ENCODE data around the gene BSN. TPM values are rescaled to one million over a fixed set of nuclear protein-coding genes. Genes with fewer than 3 reads are reported as not detected.

BSN gene
- total and polyA plus RNA-seq, 2 donors (not counting 1 experiment from before 2014, with no cell fraction given): under 0.01 to 0.01 TPM

DNA sequence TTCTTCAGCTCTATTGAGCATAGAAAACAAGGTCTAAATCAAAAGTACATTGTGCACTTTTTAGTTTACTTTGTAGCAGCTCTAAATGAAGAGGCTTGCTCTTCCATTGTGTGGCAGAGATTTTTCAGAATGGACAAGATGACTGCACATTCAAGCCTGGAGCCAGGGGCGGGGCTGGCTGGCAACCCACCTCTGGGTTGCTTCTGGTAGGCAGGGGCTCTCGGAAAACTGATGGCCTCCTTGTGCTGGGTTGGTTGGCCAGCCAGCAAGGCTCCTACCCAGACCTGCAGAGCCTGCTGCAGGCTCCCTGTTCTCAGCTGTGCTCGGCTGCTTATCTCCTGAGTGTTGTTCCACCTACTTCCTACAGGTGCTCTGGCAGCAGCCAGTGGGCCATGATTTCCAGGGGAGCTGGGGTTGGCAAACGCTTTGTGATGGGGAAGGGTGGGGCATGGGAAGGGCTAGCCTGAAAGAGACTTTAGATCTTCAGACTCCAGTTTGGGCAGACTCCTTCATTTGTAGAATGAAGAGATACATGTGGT lies 8.8 kb downstream of the BSN start:
- H4K20me1 ChIP-seq (ENCODE audit: control insufficient read depth, extremely low read depth, insufficient read depth, low read length): no peaks in the 10 kb centered on the region
- TF ChIP-seq, protein P1, sequence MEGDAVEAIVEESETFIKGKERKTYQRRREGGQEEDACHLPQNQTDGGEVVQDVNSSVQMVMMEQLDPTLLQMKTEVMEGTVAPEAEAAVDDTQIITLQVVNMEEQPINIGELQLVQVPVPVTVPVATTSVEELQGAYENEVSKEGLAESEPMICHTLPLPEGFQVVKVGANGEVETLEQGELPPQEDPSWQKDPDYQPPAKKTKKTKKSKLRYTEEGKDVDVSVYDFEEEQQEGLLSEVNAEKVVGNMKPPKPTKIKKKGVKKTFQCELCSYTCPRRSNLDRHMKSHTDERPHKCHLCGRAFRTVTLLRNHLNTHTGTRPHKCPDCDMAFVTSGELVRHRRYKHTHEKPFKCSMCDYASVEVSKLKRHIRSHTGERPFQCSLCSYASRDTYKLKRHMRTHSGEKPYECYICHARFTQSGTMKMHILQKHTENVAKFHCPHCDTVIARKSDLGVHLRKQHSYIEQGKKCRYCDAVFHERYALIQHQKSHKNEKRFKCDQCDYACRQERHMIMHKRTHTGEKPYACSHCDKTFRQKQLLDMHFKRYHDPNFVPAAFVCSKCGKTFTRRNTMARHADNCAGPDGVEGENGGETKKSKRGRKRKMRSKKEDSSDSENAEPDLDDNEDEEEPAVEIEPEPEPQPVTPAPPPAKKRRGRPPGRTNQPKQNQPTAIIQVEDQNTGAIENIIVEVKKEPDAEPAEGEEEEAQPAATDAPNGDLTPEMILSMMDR (conservative IDR thresholded peaks at IDR 0.05 in 1 of 2, IDR thresholded peaks at IDR 0.05 in 1 of 2; ENCODE audit: low read depth in 1 of 2, low read length in 2 of 2): no peak
- no peak for TF ChIP-seq EZH2 (IDR thresholded peaks at IDR 0.05; ENCODE audit: low read length, missing control alignments)
- H3K4me3 ChIP-seq (replicated peaks in 1 of 4; ENCODE audit: control extremely low read depth in 1 of 4, insufficient read depth in 1 of 4, low read depth in 3 of 4, low read length in 4 of 4): no peak overlapping the region

DNA sequence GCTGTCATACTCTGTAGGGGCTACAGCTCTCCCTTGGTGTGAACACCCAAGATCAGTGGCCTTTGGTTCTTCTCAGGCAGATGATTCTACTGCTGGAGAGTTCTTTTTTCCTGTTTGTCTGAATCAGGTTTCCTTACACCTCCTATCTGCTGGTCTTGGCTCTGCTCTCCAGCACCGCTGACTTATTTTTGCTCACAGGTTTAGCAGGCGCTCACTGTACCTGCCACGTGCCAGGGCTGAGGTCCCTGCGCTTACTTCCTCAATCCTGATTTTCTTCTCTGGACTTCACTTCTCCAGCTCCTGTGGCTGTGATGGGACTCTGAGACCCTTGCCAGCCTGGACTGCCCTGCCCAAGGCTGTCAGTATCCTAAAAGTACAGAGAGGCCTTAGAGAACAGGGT lies 9.5 kb downstream of the BSN start:
- Histone ChIP-seq H3K36me3 (ENCODE audit: control insufficient read depth, insufficient read depth, low read length) (no peaks in the 10 kb centered on the region), H3K79me2 (ENCODE audit: control insufficient read depth, insufficient read depth, low read length) (no peaks in the 10 kb centered on the region), H2AFZ (ENCODE audit: low read length) (no peak overlapping the region), H3K9ac (ENCODE audit: insufficient read depth, low read length) (no peak overlapping the region), H3K4me1 (ENCODE audit: control insufficient read depth, extremely low read depth, insufficient read depth, low read length) (no peaks in the 10 kb centered on the region), H3K27ac (ENCODE audit: insufficient read depth, low read length) (no peak overlapping the region), H3K27me3 (ENCODE audit: control insufficient read depth, insufficient read depth, low read length) (peaks cover 3% of the 10 kb centered on the region), H3K9me3 (ENCODE audit: control insufficient read depth, insufficient read depth, low read depth, low read length) (no peaks in the 10 kb centered on the region), H3K4me2 (ENCODE audit: extremely low read depth, insufficient read depth, low read length) (no peak overlapping the region), H3K4me3 (replicated peaks in 1 of 4; ENCODE audit: control extremely low read depth in 1 of 4, insufficient read depth in 1 of 4, low read depth in 3 of 4, low read length in 4 of 4) (no peak overlapping the region), H4K20me1 (ENCODE audit: control insufficient read depth, extremely low read depth, insufficient read depth, low read length) (no peaks in the 10 kb centered on the region)
- no peak for DNase-seq (ENCODE audit: low read depth in 2 of 2)
- no peak for TF ChIP-seq EZH2 (IDR thresholded peaks at IDR 0.05; ENCODE audit: low read length, missing control alignments)
- TF ChIP-seq, protein P1 (conservative IDR thresholded peaks at IDR 0.05 in 1 of 2, IDR thresholded peaks at IDR 0.05 in 1 of 2; ENCODE audit: low read depth in 1 of 2, low read length in 2 of 2): no peak

More for the DNA sequence above, 8.8 kb downstream of the BSN start:
- no peaks in the 10 kb centered on the region for H3K36me3 ChIP-seq (ENCODE audit: control insufficient read depth, insufficient read depth, low read length)
- H3K9ac ChIP-seq (ENCODE audit: insufficient read depth, low read length): no peak overlapping the region
- no peaks in the 10 kb centered on the region for H3K79me2 ChIP-seq (ENCODE audit: control insufficient read depth, insufficient read depth, low read length)
- no peaks in the 10 kb centered on the region for H3K4me1 ChIP-seq (ENCODE audit: control insufficient read depth, extremely low read depth, insufficient read depth, low read length)
- no peak overlapping the region for H2AFZ ChIP-seq (ENCODE audit: low read length)
- no peak for DNase-seq (ENCODE audit: low read depth in 2 of 2)
- peaks cover 3% of the 10 kb centered on the region for H3K27me3 ChIP-seq (ENCODE audit: control insufficient read depth, insufficient read depth, low read length)
- no peak overlapping the region for H3K4me2 ChIP-seq (ENCODE audit: extremely low read depth, insufficient read depth, low read length)
- no peak overlapping the region for H3K27ac ChIP-seq (ENCODE audit: insufficient read depth, low read length)
- H3K9me3 ChIP-seq (ENCODE audit: control insufficient read depth, insufficient read depth, low read depth, low read length): no peaks in the 10 kb centered on the region

DNA sequence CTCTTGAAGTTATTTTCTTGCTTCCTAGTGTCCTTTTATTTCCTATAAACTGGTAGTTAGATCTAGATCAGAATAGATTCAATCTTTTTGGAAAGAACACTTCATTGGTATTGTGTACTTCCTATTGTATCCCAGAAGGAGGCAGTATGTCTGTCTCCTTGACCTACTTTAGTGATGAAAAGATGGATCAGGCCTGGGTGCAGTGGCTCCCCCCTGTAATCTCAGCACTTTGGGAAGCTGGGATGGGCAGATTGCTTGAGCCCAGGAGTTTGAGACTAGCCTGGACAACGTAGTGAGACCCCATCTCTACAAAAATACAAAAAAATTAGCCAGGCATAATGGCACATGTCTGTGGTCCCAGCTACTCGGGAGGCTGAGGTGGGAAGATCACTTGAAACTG lies 12.0 kb downstream of the BSN start:
- no peak overlapping the region for H3K4me3 ChIP-seq (replicated peaks in 1 of 4; ENCODE audit: control extremely low read depth in 1 of 4, insufficient read depth in 1 of 4, low read depth in 3 of 4, low read length in 4 of 4)
- no peak overlapping the region for H2AFZ ChIP-seq (ENCODE audit: low read length)
- no peak overlapping the region for H3K9ac ChIP-seq (ENCODE audit: insufficient read depth, low read length)

More for the DNA sequence above, 12.0 kb downstream of the BSN start:
- Histone ChIP-seq H3K27ac (ENCODE audit: insufficient read depth, low read length) (no peak overlapping the region), H3K4me1 (ENCODE audit: control insufficient read depth, extremely low read depth, insufficient read depth, low read length) (no peaks in the 10 kb centered on the region), H3K36me3 (ENCODE audit: control insufficient read depth, insufficient read depth, low read length) (no peaks in the 10 kb centered on the region), H3K27me3 (ENCODE audit: control insufficient read depth, insufficient read depth, low read length) (peaks cover 6% of the 10 kb centered on the region), H3K9me3 (ENCODE audit: control insufficient read depth, insufficient read depth, low read depth, low read length) (no peaks in the 10 kb centered on the region), H3K79me2 (ENCODE audit: control insufficient read depth, insufficient read depth, low read length) (no peaks in the 10 kb centered on the region), H4K20me1 (ENCODE audit: control insufficient read depth, extremely low read depth, insufficient read depth, low read length) (no peaks in the 10 kb centered on the region), H3K4me2 (ENCODE audit: extremely low read depth, insufficient read depth, low read length) (no peak overlapping the region)
- no peak for DNase-seq (ENCODE audit: low read depth in 2 of 2)
- TF ChIP-seq EZH2 (IDR thresholded peaks at IDR 0.05; ENCODE audit: low read length, missing control alignments): no peak
- TF ChIP-seq, protein P1 (conservative IDR thresholded peaks at IDR 0.05 in 1 of 2, IDR thresholded peaks at IDR 0.05 in 1 of 2; ENCODE audit: low read depth in 1 of 2, low read length in 2 of 2): peak in 1 of 2 donors; percentile 23

All from fibroblast of lung (primary cell).